GM23338 (cell line): ENCODE data around the gene SSR4. TPM values are rescaled to one million over a fixed set of nuclear protein-coding genes. Genes with fewer than 3 reads are reported as not detected.

Experiments used
- ATAC-seq: fragments of 200-7000 bp; cut with Tn5 transposase; 3 replicates; pipeline ENCODE4 v1.9.1; 2020
- DNase-seq: peaks from one replicate; pipeline ENCODE4 v3.0.0-alpha.2; 2015; ENCODE audit warnings: low spot score
- H2AFZ ChIP-seq: fragments of 200-600 bp; sonication (generic); 2 replicates; pipeline ENCODE4 v1.8.0; 2016; ENCODE audit warnings: antibody characterized with exemption, mild to moderate bottlenecking, moderate library complexity
- H3F3A ChIP-seq: fragments of 200-600 bp; sonication (generic); replicated peaks from 2 replicates; pipeline ENCODE4 v1.8.0; 2017; ENCODE audit warnings: antibody characterized with exemption, mixed run types, low read depth
- H3K27ac ChIP-seq: fragments of 200-600 bp; sonication (generic); 2 replicates; pipeline ENCODE4 v1.6.1; 2016; ENCODE audit warnings: low read depth
- H3K27me3 ChIP-seq: fragments of 200-600 bp; sonication (generic); 2 replicates; pipeline ENCODE4 v1.8.0; 2016; ENCODE audit warnings: mild to moderate bottlenecking, mixed run types, moderate library complexity; ENCODE audit not compliant: insufficient read depth
- H3K36me3 ChIP-seq: fragments of 200-600 bp; sonication (generic); 2 replicates; pipeline ENCODE4 v1.8.0; 2016; ENCODE audit warnings: mild to moderate bottlenecking; ENCODE audit not compliant: insufficient read depth
- H3K4me1 ChIP-seq: fragments of 200-600 bp; sonication (generic); 2 replicates; pipeline ENCODE4 v1.8.0; 2016; ENCODE audit warnings: mild to moderate bottlenecking, moderate library complexity; ENCODE audit not compliant: insufficient read depth
- H3K4me2 ChIP-seq: fragments of 200-600 bp; sonication (generic); 2 replicates; pipeline ENCODE4 v1.7.1; 2017; ENCODE audit warnings: mixed run types
- H3K4me3 ChIP-seq: fragments of 200-600 bp; sonication (generic); 2 replicates; pipeline ENCODE4 v1.6.1; 2016; ENCODE audit warnings: mixed run types
- H3K79me2 ChIP-seq: fragments of 200-600 bp; sonication (generic); replicated peaks from 2 replicates; pipeline ENCODE4 v1.8.0; 2017; ENCODE audit warnings: mild to moderate bottlenecking; ENCODE audit not compliant: insufficient read depth
- H3K9me2 ChIP-seq: fragments of 200-600 bp; sonication (generic); 2 replicates; pipeline ENCODE4 v1.8.0; 2017; ENCODE audit not compliant: insufficient read depth
- H4K20me1 ChIP-seq: fragments of 200-600 bp; sonication (generic); replicated peaks from 2 replicates; pipeline ENCODE4 v1.8.0; 2017; ENCODE audit warnings: mild to moderate bottlenecking; ENCODE audit not compliant: insufficient read depth
- H3K27ac Mint-ChIP-seq: 2 replicates; pipeline ENCODE4 v1.8.0; 2020; ENCODE audit warnings: inconsistent platforms, mild to moderate bottlenecking, moderate library complexity, mixed read lengths
- H3K27me3 Mint-ChIP-seq: 3 replicates; pipeline ENCODE4 v1.8.0; 2022; ENCODE audit warnings: low read depth, mild to moderate bottlenecking, moderate library complexity, mixed read lengths, inconsistent platforms; ENCODE audit not compliant: insufficient read depth, poor library complexity
- H3K36me3 Mint-ChIP-seq: 3 replicates; pipeline ENCODE4 v1.8.0; 2021; ENCODE audit warnings: low read depth, mild to moderate bottlenecking, inconsistent platforms, moderate library complexity, mixed read lengths
- H3K4me1 Mint-ChIP-seq: 3 replicates; pipeline ENCODE4 v1.8.0; 2020; ENCODE audit warnings: mild to moderate bottlenecking, inconsistent platforms, mixed read lengths
- H3K4me3 Mint-ChIP-seq: 3 replicates; pipeline ENCODE4 v1.8.0; 2021; ENCODE audit warnings: moderate library complexity, mild to moderate bottlenecking, inconsistent platforms, mixed read lengths
- H3K9me3 Mint-ChIP-seq: 3 replicates; pipeline ENCODE4 v1.8.0; 2020; ENCODE audit warnings: moderate library complexity, mild to moderate bottlenecking, inconsistent platforms, mixed read lengths
- CREB1 ChIP-seq: fragments of 250-450 bp; sonication (Bioruptor Pico); IDR thresholded peaks from 2 replicates; pipeline ENCODE4 v1.5.0; 2020; ENCODE audit warnings: low read depth, mild to moderate bottlenecking, moderate library complexity
- EZH2 ChIP-seq: fragments of 200-600 bp; sonication (generic); IDR thresholded peaks from one replicate; pipeline ENCODE4 v1.8.0; 2017; ENCODE audit warnings: antibody characterized with exemption, mild to moderate bottlenecking, low read depth; ENCODE audit not compliant: unreplicated experiment
- STAT1 ChIP-seq: IDR thresholded peaks from one replicate; pipeline ENCODE4 v1.6.1; 2016; ENCODE audit warnings: antibody characterized with exemption; ENCODE audit not compliant: unreplicated experiment
- ZNF331 ChIP-seq: fragments of 250-450 bp; sonication (Bioruptor Pico); IDR thresholded peaks from 2 replicates; pipeline ENCODE4 v1.5.0; 2020; ENCODE audit warnings: low read depth, mild to moderate bottlenecking, moderate library complexity
- polyA plus RNA-seq: library from polyadenylated mRNA; unstranded; fragments of >200 nt; fragmentation: Nextera tagmentation; extraction: Ambion mirVana; gene quantifications from 2 replicates; pipeline ENCODE4 v1.2.1, GENCODE V29; 2016
- total RNA-seq: library from RNA; depleted of rRNA; stranded (reverse); fragments of >200 nt; shearing (Covaris generic); gene quantifications from 2 replicates; pipeline ENCODE4 v1.2.3, GENCODE V29; 2014
- TF ChIP-seq, protein P1 (sequence below): fragments of 250-450 bp; sonication (Bioruptor Pico); IDR thresholded peaks from 2 replicates; pipeline ENCODE4 v1.5.0; 2020; ENCODE audit warnings: mild to moderate bottlenecking, moderate library complexity
- TF ChIP-seq, protein P2 (sequence below): IDR thresholded peaks from 2 replicates; pipeline ENCODE4 v1.6.1; 2016; ENCODE audit warnings: antibody characterized with exemption
- TF ChIP-seq, protein P3 (sequence below), 2 experiments: fragments of 200-600 bp in 1 of 2; sonication (generic) in 1 of 2; conservative IDR thresholded peaks; 2 replicates each; pipeline versions ENCODE4 v1.5.1 to v1.6.1; 2016 to 2017; ENCODE audit warnings: antibody characterized with exemption in 2 of 2, low read depth in 2 of 2, mild to moderate bottlenecking in 2 of 2, moderate library complexity in 1 of 2
- TF ChIP-seq, protein P4 (sequence below): IDR thresholded peaks from one replicate; pipeline ENCODE4 v1.6.1; 2018; ENCODE audit warnings: antibody characterized with exemption; ENCODE audit not compliant: unreplicated experiment

SSR4 gene
- total and polyA plus RNA-seq, 2 experiments from 2014 or later: 107 to 352 TPM

DNA sequence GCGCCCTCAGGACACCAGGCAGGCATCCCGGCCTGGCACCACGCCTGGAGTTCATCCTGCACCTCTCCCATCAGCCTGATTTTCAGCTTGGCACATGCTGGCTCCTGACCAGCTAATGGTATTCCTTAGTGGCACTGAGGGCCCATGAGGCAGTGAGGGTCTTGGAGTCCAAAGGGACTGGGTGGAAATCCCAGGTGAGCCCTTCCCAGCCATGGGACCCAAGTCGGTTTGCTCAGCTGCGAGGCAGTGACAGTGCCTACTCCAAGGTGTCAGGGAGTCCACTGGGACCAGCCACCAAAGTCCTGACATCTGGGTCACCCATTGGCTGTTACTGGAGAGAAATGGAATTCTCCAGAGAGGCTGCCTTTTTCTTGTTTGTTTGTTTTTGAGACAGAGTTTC lies 4.9 kb downstream of the SSR4 start:
- DNase-seq (no peak), ATAC-seq (no peak)
- no peak overlapping the region for H3K4me3 Mint-ChIP-seq
- H3K4me1 ChIP-seq: no peaks in the 10 kb centered on the region
- no peak overlapping the region for H3K27ac Mint-ChIP-seq
- no peak overlapping the region for H3K4me3 ChIP-seq
- peaks cover 12% of the 10 kb centered on the region for H3K27me3 Mint-ChIP-seq
- peaks cover 36% of the 10 kb centered on the region for H3K36me3 Mint-ChIP-seq
- no peak for TF ChIP-seq CREB1
- H3K4me1 Mint-ChIP-seq: peaks cover 16% of the 10 kb centered on the region; the same call in 2 of the 3 replicates
- no peak overlapping the region for H2AFZ ChIP-seq
- 0 out of 2 replicates have a peak, but pooled peaks cover 2% of the 10 kb centered on the region for H3F3A ChIP-seq
- H3K79me2 ChIP-seq: peaks cover 16% of the 10 kb centered on the region
- no peaks in the 10 kb centered on the region for H3K9me3 Mint-ChIP-seq
- H3K36me3 ChIP-seq: no peaks in the 10 kb centered on the region
- no peak overlapping the region for H3K4me2 ChIP-seq
- H3K9me2 ChIP-seq: no peaks in the 10 kb centered on the region
- no peaks in the 10 kb centered on the region for H3K27me3 ChIP-seq
- H4K20me1 ChIP-seq: 0 out of 2 replicates have a peak, but pooled peaks cover 3% of the 10 kb centered on the region
- no peak overlapping the region for H3K27ac ChIP-seq

DNA sequence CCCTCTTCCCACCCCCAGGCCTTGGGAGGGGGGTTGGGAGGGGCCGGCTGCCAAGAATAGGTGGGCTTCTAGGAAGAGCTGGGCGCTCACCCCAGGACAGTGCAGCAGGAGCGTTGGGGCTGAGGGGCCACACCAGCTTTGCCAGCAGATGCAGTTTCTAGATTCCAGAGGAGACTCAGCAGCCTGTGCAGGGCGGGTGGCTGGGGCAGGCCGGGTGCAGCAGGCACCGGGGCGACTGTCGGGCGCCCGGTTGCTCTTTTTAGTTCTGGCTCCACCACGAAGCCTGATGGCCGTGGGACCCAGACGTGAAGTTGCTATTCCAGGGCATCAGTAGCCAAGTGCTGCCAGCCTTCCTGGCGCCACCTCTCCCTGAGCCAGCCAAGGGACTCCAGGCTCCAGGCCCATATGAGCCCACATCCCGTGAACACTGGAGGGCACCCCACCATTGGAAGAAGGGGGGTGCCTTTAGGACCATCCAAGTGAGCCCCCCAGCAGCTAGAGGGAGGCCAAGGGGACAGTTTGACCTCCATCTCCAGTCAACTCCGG lies 5.8 kb downstream of the SSR4 start:
- no peaks in the 10 kb centered on the region for H3K27me3 ChIP-seq
- H3K9me2 ChIP-seq: no peaks in the 10 kb centered on the region
- no peak overlapping the region for H3K4me3 ChIP-seq
- ATAC-seq (peak; percentile 8; the same call in 1 of the 3 replicates), DNase-seq (no peak)
- H3K36me3 ChIP-seq: no peaks in the 10 kb centered on the region
- no peak overlapping the region for H3K4me2 ChIP-seq
- Mint-ChIP-seq H3K27me3 (peaks cover 12% of the 10 kb centered on the region), H3K9me3 (no peaks in the 10 kb centered on the region), H3K4me1 (peaks cover 16% of the 10 kb centered on the region; the same call in 2 of the 3 replicates), H3K36me3 (peaks cover 40% of the 10 kb centered on the region), H3K27ac (no peak overlapping the region), H3K4me3 (no peak overlapping the region)
- no peak overlapping the region for H2AFZ ChIP-seq
- H4K20me1 ChIP-seq: 0 out of 2 replicates have a peak, but pooled peaks cover 3% of the 10 kb centered on the region
- peaks cover 11% of the 10 kb centered on the region for H3K79me2 ChIP-seq
- no peaks in the 10 kb centered on the region for H3K4me1 ChIP-seq
- 0 out of 2 replicates have a peak, but pooled peaks cover 2% of the 10 kb centered on the region for H3F3A ChIP-seq
- no peak overlapping the region for H3K27ac ChIP-seq
- TF ChIP-seq, protein P1, sequence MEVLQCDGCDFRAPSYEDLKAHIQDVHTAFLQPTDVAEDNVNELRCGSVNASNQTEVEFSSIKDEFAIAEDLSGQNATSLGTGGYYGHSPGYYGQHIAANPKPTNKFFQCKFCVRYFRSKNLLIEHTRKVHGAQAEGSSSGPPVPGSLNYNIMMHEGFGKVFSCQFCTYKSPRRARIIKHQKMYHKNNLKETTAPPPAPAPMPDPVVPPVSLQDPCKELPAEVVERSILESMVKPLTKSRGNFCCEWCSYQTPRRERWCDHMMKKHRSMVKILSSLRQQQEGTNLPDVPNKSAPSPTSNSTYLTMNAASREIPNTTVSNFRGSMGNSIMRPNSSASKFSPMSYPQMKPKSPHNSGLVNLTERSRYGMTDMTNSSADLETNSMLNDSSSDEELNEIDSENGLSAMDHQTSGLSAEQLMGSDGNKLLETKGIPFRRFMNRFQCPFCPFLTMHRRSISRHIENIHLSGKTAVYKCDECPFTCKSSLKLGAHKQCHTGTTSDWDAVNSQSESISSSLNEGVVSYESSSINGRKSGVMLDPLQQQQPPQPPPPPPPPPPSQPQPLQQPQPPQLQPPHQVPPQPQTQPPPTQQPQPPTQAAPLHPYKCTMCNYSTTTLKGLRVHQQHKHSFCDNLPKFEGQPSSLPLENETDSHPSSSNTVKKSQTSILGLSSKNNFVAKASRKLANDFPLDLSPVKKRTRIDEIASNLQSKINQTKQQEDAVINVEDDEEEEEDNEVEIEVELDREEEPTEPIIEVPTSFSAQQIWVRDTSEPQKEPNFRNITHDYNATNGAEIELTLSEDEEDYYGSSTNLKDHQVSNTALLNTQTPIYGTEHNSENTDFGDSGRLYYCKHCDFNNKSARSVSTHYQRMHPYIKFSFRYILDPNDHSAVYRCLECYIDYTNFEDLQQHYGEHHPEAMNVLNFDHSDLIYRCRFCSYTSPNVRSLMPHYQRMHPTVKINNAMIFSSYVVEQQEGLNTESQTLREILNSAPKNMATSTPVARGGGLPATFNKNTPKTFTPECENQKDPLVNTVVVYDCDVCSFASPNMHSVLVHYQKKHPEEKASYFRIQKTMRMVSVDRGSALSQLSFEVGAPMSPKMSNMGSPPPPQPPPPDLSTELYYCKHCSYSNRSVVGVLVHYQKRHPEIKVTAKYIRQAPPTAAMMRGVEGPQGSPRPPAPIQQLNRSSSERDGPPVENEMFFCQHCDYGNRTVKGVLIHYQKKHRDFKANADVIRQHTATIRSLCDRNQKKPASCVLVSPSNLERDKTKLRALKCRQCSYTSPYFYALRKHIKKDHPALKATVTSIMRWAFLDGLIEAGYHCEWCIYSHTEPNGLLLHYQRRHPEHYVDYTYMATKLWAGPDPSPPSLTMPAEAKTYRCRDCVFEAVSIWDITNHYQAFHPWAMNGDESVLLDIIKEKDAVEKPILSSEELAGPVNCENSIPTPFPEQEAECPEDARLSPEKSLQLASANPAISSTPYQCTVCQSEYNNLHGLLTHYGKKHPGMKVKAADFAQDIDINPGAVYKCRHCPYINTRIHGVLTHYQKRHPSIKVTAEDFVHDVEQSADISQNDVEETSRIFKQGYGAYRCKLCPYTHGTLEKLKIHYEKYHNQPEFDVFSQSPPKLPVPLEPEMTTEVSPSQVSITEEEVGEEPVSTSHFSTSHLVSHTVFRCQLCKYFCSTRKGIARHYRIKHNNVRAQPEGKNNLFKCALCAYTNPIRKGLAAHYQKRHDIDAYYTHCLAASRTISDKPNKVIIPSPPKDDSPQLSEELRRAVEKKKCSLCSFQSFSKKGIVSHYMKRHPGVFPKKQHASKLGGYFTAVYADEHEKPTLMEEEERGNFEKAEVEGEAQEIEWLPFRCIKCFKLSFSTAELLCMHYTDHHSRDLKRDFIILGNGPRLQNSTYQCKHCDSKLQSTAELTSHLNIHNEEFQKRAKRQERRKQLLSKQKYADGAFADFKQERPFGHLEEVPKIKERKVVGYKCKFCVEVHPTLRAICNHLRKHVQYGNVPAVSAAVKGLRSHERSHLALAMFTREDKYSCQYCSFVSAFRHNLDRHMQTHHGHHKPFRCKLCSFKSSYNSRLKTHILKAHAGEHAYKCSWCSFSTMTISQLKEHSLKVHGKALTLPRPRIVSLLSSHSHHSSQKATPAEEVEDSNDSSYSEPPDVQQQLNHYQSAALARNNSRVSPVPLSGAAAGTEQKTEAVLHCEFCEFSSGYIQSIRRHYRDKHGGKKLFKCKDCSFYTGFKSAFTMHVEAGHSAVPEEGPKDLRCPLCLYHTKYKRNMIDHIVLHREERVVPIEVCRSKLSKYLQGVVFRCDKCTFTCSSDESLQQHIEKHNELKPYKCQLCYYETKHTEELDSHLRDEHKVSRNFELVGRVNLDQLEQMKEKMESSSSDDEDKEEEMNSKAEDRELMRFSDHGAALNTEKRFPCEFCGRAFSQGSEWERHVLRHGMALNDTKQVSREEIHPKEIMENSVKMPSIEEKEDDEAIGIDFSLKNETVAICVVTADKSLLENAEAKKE (CRISPR knock-in tag): no peak
- TF ChIP-seq, protein P2, sequence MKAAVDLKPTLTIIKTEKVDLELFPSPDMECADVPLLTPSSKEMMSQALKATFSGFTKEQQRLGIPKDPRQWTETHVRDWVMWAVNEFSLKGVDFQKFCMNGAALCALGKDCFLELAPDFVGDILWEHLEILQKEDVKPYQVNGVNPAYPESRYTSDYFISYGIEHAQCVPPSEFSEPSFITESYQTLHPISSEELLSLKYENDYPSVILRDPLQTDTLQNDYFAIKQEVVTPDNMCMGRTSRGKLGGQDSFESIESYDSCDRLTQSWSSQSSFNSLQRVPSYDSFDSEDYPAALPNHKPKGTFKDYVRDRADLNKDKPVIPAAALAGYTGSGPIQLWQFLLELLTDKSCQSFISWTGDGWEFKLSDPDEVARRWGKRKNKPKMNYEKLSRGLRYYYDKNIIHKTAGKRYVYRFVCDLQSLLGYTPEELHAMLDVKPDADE: no peak
- no peak for TF ChIP-seq ZNF331 (CRISPR knock-in tag)
- TF ChIP-seq, protein P3, sequence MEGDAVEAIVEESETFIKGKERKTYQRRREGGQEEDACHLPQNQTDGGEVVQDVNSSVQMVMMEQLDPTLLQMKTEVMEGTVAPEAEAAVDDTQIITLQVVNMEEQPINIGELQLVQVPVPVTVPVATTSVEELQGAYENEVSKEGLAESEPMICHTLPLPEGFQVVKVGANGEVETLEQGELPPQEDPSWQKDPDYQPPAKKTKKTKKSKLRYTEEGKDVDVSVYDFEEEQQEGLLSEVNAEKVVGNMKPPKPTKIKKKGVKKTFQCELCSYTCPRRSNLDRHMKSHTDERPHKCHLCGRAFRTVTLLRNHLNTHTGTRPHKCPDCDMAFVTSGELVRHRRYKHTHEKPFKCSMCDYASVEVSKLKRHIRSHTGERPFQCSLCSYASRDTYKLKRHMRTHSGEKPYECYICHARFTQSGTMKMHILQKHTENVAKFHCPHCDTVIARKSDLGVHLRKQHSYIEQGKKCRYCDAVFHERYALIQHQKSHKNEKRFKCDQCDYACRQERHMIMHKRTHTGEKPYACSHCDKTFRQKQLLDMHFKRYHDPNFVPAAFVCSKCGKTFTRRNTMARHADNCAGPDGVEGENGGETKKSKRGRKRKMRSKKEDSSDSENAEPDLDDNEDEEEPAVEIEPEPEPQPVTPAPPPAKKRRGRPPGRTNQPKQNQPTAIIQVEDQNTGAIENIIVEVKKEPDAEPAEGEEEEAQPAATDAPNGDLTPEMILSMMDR (conservative IDR thresholded peaks at IDR 0.05; ENCODE audit: low read depth in 2 of 2): peak in 1 of 2 experiments; percentile 32; a peak in 2 of 4 replicates
- no peak for TF ChIP-seq STAT1
- TF ChIP-seq EZH2: no peak
- TF ChIP-seq, protein P4, sequence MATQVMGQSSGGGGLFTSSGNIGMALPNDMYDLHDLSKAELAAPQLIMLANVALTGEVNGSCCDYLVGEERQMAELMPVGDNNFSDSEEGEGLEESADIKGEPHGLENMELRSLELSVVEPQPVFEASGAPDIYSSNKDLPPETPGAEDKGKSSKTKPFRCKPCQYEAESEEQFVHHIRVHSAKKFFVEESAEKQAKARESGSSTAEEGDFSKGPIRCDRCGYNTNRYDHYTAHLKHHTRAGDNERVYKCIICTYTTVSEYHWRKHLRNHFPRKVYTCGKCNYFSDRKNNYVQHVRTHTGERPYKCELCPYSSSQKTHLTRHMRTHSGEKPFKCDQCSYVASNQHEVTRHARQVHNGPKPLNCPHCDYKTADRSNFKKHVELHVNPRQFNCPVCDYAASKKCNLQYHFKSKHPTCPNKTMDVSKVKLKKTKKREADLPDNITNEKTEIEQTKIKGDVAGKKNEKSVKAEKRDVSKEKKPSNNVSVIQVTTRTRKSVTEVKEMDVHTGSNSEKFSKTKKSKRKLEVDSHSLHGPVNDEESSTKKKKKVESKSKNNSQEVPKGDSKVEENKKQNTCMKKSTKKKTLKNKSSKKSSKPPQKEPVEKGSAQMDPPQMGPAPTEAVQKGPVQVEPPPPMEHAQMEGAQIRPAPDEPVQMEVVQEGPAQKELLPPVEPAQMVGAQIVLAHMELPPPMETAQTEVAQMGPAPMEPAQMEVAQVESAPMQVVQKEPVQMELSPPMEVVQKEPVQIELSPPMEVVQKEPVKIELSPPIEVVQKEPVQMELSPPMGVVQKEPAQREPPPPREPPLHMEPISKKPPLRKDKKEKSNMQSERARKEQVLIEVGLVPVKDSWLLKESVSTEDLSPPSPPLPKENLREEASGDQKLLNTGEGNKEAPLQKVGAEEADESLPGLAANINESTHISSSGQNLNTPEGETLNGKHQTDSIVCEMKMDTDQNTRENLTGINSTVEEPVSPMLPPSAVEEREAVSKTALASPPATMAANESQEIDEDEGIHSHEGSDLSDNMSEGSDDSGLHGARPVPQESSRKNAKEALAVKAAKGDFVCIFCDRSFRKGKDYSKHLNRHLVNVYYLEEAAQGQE: no peak
- TF ChIP-seq CREB1: no peak
